ENCODE data around the gene INVS. TPM values are rescaled to one million over a fixed set of nuclear protein-coding genes. Genes with fewer than 3 reads are reported as not detected.
"Not testable (repeated sequence)": the region's sequence is repeated elsewhere in the genome, so short reads cannot be mapped to it uniquely, and the experiment has no call there.

INVS gene
- total RNA-seq, 2 donors from 2014 or later, result 7.9 to 9.3 TPM

DNA sequence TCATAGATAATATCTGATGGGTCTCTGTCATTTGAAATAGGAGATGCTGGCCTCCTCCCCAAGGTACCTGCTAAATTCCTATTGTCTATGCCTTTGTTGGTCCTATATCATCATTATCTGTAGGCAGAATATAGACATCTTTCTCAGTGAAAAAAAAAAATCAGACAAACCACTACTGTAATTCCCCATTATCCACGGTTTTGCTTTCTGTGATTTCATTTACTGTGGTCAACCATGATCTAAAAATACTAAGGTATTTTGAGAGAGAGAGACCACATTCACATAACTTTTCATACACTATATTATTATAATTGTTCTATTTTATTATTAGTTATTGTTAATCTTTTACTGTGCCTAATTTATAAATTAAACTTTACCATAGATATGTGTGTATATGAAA, 122.5 kb downstream of the INVS start:
- intact Hi-C loops (cut with DNase I), result no loop called here
- no peak for ATAC-seq
- DNase-seq, result no peak

DNA sequence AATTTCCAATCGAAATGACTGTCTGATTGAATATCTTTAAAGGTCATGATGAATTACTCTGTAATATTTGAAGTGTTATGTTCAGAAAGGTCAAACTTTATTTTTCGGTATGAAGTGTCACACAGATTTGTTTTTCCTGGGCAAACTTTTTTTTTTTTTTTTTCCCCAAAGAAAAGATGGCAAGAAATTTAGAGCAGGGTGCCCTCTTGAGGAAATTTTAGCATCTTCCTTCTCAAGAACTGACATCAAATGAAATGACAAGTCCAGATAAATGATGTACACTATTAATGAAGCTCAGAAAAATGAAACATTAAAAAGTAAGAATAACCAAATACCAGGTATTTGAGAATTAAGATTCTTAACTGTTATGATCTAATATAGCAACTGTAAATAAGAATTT, 123.6 kb downstream of the INVS start:
- no peak for DNase-seq
- intact Hi-C loops (cut with DNase I), result no loop called here
- no peak for ATAC-seq

DNA sequence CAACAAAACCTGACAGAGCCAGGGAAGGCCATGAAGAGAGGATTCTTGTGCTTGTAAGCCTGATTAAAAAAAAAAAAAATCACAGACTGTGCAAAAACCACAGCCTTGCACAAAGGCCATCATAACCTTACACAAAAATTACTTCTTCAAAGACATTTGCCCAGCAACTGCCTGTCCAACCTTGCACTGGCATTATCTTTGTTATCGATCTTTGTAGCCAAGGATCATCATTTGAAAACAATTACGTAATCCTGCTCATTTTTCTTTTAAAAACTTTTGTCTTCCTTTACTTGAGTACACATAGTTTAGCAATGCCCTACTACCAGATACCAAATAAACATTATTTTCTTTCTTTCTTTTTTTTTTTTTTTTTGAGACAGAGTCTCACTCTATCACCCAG, 128.6 kb downstream of the INVS start:
- no peak for DNase-seq
- no peak for ATAC-seq
- intact Hi-C loops (cut with DNase I), result no loop called here

DNA sequence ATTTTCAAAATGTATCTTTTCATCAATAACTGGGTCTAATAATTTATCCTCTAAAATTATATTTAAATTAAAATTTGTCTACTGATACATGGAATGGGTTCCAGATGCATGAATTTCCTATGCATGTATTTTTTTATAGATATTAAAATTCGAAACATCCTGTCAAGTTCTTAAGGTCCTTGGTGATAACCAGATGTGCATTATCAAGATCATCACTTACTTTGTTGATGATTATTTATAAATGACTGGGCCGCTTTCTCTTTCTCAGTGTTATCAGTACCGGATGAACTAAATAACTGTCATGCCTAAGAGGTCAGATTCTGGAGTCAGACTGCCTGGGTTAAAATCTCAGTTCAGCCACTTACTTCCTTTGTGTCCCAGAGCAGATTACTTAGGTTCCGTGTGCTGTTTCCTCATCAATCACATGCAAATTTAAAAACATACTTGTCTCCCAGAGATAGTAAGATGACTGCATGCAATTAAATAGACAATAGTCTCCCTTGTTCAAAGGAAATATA, 129.4 kb downstream of the INVS start:
- ATAC-seq (no peak), DNase-seq (no peak)
- intact Hi-C loops (cut with DNase I), result no loop called here

DNA sequence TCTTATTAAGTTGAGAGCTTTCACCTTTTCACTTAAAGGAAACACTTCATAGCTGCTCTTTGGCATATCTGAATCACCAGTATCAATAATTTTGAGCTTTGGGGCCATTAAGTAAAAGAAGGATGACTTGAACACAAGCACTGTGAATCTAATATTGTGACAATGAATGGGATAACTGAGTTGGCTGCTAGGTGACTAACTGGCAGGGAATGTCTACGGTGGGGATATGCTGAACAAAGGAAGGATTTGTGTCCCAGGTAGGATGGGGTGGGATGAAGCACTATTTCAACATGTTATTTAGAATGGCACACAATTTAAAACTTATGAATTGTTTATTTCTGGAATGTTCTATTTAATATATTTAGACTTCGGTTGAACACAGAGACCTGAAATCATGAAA, 130.1 kb downstream of the INVS start:
- DNase-seq, result no peak
- intact Hi-C loops (cut with DNase I), result no loop called here
- no peak for ATAC-seq

DNA sequence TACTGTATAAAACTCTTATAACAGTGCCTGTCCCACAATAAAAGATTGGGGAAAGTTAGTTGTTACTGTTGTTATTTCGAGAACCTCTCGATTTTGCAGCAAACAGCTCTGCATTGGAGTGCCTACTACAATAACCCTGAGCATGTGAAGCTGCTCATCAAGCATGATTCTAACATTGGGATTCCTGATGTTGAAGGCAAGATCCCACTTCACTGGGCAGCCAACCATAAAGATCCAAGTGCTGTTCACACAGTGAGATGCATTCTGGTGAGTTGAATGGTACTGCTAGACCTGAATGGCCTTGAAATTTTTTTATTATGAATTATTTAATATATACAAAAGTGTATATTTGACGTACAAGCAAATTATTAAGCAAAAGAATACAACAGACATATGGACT, 130.5 kb downstream of the INVS start:
- intact Hi-C loops (cut with DNase I), result no loop called here
- DNase-seq (no peak), ATAC-seq (no peak)

DNA sequence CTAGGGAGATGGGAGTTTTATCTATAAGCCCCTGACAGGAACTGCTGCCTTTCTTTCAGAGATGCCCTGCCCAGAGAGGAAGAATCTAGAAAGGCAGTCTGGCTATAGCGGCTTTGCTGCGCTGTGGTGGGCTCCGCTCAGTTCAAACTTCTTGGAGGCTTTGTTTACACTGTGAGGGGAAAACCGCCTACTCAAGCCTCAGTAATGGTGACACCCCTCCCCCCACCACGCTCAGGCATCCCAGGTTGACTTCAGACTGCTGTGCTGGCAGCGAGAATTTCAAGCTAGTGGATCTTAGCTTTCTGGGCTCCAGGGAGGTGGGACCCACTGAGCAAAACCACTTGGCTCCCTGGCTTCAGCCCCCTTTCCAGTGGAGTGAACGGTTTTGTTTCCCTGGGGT, 137.9 kb downstream of the INVS start:
- DNase-seq; intact Hi-C loops (cut with DNase I); ATAC-seq: not testable (repeated sequence)

DNA sequence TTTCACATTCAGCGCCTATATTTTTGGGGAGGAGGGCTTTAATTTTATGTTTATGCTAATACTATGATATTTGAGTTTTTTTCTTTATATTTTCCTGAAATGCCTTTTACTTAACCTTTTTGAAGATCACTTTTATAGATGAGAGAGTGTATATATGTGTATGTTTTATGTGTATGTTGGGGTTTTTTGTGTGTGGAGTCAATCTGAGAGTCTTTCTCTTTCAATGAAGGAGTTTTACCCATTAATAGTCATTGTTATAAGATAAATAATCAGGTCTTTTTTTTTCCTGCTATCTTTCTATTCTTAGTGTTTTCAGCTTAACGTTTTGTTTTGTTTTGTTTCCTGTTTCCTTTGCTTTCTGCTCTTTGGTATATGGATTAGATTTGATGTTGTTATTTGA, 141.5 kb downstream of the INVS start:
- intact Hi-C loops (cut with DNase I), result no loop called here
- no peak for DNase-seq
- ATAC-seq, result no peak

DNA sequence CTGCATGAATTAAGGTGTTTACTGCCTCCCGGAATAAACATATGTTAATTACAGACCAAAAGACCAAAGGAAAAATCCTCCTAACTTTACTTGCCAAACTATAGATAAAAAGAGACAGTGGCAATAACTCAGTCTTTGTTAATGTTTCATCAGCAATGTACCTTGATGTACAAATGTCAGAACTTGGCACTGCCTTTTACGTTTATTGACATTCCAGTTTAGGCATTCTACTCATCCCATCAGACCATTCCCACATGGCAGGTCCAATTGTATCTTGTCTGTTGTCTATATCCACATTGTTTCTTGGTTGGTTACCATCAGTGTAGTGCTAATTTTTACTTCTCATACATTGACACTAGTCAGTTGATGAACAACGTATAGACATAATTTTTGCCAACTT, 168.2 kb downstream of the INVS start:
- intact Hi-C loops (cut with DNase I), result no loop called here
- no peak for DNase-seq

DNA sequence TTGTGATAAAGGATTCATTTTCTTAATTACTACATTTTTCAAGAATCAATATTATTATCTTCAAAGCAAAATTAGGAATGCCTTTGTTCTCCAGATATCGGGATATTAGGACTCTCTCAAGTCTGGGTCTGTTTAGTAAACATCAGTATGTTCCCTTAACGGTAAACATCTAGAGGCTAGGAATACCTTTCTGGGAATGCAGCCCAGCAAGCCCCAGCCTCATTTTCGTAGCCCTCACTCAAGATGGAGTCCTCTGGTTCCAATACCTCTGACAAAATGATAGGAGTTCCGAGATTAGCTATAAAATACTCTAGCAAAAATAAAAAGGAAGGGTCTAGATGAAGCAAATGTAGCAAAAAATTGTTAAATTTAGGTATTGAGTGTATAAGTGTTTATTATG, 169.2 kb downstream of the INVS start:
- intact Hi-C loops (cut with DNase I), result no loop called here
- ATAC-seq (no peak), DNase-seq (no peak)

More for the DNA sequence above, 168.2 kb downstream of the INVS start:
- no peak for ATAC-seq

DNA sequence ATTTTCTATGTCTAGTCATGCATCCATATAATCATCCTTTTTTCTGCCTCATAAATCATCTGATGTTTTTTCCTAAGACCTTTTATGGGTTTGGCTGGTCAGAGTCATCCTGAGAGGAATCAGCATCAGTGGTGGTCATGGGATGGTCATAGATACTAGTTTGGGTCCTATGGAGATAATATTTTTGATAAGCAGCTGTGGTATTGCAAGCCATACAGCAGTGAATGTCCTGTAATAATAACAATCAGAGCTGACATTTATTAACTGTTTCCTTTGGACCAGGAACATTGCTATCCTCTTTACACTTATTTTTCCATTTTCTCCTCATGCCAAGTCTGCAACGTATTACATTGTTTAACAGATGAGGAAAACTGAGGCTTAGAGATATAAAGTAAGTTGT, 170.6 kb downstream of the INVS start:
- ATAC-seq (no peak), DNase-seq (no peak)
- intact Hi-C loops (cut with DNase I), result no loop called here

DNA sequence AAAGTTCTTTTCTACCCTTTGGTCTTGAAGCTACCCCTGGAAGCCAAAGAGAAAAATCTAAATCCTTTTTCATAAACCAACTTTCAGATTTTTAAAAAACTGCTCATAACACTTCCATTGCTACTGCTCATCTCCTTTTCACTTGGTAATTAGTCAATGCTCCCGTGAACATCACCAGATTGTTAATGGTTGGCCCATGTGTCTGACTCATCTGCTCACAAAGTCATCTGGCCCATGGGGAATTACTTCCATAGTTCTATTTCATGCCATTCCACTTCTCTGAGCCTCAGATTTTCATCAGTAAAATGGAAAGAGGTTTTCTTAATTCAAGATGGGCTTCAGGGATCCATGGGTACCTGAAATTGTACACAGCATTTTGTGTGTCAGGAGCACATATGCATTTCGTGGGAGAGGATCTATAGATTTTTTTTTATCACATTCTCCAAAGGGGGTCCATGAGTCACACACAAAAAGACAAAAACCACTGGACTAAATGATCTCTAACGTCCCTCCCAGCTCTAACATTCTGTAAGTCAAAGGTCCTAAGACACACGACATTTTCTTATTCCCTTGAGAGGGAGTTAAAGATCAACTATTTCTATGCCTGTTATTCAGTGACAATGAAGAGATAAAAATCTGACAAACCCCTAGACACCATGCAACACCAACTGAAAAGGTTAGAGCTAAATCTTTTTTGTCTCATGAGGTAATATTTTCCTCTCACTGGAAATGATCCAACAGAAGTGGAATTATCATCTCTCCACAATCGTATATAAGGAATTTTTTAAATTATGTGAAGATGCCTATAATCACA, 178.3 kb downstream of the INVS start:
- DNase-seq, result no peak
- intact Hi-C loops (cut with DNase I), result no loop called here
- no peak for ATAC-seq

DNA sequence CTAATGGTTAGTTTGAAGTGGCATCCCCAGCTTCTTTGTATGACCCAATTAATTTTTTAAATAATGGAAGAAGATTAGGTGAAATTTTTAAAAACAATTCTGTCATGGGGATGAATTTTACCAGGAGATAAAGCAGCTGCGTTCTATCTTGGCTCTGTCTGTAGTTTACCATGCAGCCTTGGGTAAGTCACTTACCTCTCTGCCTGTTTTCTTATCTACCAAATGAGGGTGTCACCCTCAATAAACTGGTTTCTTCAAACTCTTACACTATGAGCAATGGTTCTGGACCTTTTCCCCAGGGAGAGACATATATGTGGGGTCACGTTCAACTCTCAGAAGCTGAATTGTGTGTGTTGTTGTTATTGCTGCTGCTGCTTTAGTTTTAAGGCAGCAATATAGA, 182.0 kb downstream of the INVS start:
- intact Hi-C loops (cut with DNase I), result no loop called here
- DNase-seq (no peak), ATAC-seq (no peak)

DNA sequence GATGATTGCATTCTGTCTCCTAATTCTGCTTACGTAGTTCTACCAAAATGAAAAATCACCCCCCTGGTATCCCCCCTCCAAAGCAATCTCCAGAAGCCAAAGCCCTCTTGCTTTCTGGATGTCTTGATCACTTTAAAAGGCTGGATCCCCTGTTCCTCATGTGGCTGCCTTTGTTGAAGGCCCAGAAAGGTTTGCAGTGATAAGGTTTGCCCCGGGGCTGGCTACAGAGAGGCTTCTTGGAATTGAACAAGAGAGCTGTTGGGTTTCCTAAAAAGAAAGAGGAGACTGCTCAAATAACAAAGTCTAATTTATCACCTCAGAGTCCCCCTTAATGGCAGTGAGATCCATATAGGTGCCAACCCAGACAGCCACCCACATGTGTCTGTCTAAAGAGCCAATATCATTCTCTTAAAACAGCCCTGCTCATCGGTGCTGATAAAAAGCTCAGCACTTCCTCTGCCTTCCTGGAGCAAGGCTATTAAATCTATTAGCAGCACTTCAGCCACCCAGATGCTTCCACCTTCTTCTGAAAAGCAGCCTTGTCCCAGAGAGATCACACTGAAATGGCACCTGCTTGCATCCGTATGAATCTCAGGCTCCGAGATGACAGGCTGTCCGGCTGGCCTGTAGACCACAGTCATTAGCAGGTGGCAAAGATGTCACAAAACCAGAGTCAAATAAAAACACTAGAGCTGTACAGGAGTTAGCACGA, 182.8 kb downstream of the INVS start:
- intact Hi-C loops (cut with DNase I), result no loop called here

DNA sequence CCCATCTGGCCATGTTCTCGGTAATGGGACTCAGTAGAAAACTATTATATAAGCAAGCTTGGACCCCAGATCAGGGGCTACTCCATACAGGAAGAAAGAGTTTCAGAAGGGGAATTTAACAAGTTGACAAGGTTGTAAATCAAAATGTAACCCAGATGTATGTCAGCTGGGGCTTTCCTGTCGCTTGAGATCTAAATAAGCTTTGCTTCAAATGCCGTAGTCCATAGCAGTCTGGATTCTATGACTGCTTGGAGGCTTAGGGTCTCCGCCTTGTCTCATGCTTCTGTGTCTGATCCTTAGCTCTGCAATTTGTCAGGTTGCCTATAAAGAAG, 183.3 kb downstream of the INVS start:
- no peak for ATAC-seq

More for the DNA sequence above, 182.8 kb downstream of the INVS start:
- no peak for ATAC-seq
- DNase-seq, result no peak

DNA sequence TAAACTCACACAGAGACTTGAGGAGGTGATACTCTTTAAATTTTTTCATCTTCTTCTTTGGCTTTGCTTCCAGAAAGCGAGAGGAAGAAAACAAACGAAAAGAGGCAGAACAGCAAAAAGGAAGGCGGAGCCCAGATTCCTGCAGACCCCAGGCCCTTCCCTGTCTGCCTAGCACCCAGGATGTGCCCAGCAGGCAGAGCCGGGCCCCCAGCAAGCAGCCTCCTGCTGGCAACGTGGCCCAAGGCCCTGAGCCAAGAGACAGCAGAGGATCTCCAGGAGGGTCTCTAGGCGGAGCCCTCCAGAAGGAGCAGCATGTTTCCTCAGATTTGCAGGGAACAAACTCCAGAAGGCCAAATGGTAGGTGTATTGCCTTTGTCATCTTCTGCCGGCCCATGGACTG, 185.2 kb downstream of the INVS start:
- DNase-seq (no peak), ATAC-seq (no peak)
- intact Hi-C loops (cut with DNase I), result no loop called here

More for the DNA sequence above, 183.3 kb downstream of the INVS start:
- intact Hi-C loops (cut with DNase I), result no loop called here
- DNase-seq, result no peak

DNA sequence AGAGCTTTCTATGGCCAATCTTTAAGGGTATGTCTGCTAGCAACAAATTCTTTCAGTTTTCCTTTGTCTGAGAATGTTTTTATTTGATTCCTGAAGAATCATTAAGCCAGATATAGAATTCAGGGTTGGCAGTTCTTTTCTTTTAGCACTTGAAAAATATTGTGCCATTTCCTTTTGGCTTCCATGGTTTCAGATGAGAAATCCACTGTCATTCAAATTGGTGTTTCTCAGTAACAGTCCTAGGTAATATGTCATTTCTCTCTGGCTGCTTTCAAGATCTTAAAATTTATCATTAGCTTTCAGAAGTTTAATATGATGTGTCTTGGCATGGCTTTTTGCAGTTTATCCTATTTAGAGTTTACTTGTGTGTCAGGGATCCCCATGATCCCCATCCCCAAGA, 186.0 kb downstream of the INVS start:
- intact Hi-C loops (cut with DNase I), result no loop called here
- DNase-seq, result no peak
- no peak for ATAC-seq

DNA sequence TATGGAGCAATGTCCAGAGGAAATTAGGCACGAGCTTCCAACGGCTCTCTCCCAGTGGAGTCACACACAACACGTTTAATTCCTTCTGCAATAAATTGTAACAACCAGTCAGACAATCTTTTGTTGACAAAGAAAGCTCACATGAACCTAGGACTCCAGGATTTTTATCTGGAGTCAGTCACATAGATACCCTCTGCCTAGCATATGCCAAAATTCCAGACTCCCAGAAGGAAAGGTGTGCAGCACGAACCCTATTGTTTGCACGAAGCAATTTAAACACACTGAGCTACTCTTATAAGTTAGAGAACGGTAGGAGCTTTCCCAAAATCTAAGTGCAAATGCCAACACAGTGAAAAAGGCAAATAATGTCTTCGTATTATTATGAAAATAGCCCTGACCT, 186.6 kb downstream of the INVS start:
- no peak for DNase-seq
- ATAC-seq, result no peak
- intact Hi-C loops (cut with DNase I), result no loop called here

DNA sequence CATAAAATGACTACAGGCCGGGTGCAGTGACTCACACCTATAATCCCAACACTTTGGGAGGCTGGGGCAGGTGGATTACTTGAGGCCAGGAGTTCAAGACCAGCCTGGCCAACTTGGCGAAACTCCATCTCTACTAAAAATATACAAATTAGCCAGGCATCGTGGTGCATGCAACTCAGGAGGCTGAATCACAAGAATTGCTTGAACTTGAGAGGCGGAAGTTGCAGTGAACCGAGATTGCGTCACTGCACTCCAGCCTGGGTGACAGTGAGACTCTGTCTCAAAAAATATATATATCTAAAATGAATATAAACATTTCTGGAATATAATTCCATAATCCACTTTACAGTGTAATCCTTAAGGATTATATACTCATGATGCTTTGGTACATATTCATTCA, 187.2 kb downstream of the INVS start:
- ATAC-seq (no peak), DNase-seq (no peak)
- intact Hi-C loops (cut with DNase I), result no loop called here

DNA sequence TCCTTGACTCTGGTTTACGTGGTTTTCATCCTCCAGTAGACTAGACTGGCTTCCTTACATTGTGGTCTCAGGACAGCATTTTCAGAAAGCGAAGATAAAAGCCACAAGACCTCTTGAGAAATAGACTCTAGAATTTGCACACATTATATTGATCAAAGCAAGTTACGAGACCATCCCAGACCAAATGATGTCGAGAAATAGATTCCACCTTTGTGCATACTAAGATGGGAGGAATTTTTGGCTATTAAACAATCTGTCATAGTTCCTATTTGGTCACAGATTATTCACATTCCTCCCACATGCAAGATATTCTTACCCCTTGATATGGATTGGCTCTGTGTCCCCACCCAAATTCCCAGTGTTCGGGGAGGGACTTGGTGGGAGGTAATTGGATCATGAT, 188.1 kb downstream of the INVS start:
- intact Hi-C loops (cut with DNase I), result no loop called here
- DNase-seq (no peak), ATAC-seq (no peak)

DNA sequence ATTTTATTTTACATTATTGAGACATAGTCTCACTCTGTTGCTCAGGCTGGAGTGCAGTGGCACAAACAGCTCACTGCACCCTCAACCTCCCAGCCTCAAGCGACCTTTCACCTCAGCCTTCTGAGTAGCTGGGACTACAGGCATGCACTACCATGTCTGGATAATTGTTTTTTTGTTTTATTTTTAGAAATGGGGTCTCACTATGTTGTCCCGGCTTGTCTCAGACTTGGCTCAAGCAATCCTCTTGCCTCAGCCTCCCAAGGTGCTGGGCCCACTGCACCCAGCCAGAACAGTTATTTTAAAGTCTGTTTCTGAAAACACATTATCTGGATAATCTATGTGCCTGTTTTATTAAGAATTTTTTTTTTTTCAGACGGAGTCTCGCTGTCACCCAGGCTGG, 191.7 kb downstream of the INVS start:
- no peak for DNase-seq
- intact Hi-C loops (cut with DNase I), result no loop called here
- no peak for ATAC-seq
